Mesenteric fat pad (tissue), 1 donor: ENCODE results near the gene PTPN2. TPM values are rescaled to one million over a fixed set of nuclear protein-coding genes. Genes with fewer than 3 reads are reported as not detected.
"Not testable (repeated sequence)": the region's sequence is repeated elsewhere in the genome, so short reads cannot be mapped to it uniquely, and the experiment has no call there.

Source experiments
- DNase-seq: peaks from one replicate; pipeline ENCODE4 v3.0.0-alpha.2; 2020; ENCODE audit warnings: low spot score
- long read RNA-seq: library from polyadenylated mRNA; unstranded; transcript quantifications from one replicate; pipeline ENCODE4 v2.0.0, GENCODE V29; 2020
- total RNA-seq: library from RNA; stranded (reverse); fragmentation: NEBNext Ultra II Directional; extraction: Animal tissue kit (Norgen Biotek cat#: 25700); gene quantifications from one replicate; pipeline ENCODE4 v1.2.1, GENCODE V29; 2021
- donor health status: DM: yes; HTN: yes; CAD: no.

PTPN2 gene
- 33.8 TPM for total RNA-seq
- long read RNA-seq, transcript PTPN2-201 (9 exons, 3,467 nt), result minor isoform, 31 of 133 reads
- long read RNA-seq, transcript PTPN2-202 (10 exons, 1,706 nt), result major isoform, 74 of 133 reads
- long read RNA-seq, partial matches to known transcripts, result 9 of 133 reads
- long read RNA-seq, other reads (novel, unspliced or antisense), result 15 of 133 reads

DNA sequence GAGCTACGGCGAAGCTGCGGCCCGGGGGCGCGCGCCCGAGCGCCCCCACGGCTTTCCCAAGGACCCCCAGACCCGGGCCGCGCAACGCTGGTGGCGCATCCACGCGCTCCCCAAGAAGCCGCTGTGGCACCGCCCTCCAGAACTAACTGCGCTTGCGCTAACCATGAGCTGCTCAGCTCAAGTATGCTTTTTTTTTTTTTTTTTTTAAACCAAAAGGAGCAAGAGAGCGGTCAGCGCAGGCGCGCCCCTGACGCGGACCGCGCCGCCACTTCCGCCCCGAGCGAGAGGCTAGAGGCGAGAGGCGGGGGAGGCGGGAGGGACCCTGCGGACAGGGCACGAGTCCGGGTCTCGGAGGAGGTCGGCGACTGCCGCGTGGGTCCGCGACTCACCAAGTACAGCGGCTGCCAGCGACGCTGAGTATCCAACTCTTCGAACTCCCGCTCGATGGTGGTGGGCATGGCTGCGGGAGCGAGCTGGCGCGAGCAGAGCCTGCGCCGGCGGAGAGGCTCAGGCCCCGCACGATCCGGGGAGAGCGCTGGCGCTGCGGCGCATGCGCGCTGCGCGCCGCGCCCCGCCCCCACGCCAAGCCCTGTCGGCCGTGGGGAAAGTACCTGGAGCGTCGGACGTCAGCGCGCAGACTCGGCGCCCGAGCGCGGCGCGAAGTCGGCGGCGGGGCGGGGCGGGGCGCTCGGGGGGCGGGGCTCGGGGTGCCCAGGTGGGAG, at the start of gene PTPN2:
Gene PTPN2 (minus strand): TSS at position 554 of the 722 bp plus-strand sequence. CDS start 96 bp downstream, at position 458.
- peak; percentile 96 for DNase-seq

DNA sequence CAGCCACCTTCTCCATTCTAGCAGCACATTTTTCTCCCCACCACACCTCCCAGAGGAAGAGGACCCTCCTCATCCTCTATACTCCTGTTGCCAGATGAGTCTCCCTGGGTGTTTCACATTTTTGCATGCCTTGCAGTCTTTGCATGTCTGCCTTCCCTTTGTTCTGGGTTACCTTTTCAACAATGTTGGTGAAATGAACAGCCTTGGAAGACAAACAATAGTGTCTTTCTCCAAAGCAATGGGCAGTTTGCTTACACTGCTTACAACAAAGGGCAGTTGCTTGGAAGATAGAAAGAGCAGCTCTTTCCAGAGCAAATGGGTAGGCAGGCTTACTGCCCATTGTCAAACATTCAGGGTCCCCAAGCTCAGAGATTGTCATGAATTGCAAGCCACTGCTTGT, 49.3 kb upstream of the PTPN2 start:
- DNase-seq, result no peak

DNA sequence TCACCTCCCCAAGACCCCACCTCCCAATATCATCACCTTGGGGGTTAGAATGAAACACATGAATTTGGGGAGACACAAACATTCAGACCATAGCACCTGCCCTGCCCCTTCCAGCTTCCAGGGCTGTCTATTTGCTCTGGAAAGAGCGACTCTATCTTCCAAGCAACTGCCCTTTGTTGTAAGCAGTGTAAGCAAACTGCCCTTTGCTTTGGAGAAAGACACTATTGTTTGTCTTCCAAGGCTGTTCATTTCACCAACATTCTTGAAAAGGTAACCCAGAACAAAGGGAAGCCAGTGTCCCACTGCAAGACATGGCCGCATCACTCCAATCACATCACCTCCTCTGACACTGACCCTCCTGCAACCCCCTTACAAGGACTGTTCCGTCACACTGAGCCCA, 46.9 kb upstream of the PTPN2 start:
- no peak for DNase-seq

DNA sequence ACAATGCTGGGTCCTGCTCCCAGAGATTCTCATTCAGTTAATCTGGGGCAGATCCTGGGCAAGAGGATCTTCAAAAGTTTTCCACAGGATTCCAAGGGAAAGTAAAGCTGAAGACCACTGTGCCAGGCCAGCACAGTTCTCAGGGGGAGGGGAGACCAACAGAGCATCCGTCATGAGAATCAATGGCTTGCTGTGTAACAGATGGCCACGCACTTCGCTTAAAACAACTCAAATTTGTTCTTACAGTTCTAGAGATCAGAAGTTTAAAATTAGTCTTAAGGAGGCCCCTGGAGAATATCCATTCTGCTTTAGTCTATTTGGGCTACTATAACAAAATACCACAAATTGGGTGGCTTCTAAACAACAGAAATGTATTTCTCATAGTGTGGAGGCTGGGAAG, 46.3 kb upstream of the PTPN2 start:
- no peak for DNase-seq

DNA sequence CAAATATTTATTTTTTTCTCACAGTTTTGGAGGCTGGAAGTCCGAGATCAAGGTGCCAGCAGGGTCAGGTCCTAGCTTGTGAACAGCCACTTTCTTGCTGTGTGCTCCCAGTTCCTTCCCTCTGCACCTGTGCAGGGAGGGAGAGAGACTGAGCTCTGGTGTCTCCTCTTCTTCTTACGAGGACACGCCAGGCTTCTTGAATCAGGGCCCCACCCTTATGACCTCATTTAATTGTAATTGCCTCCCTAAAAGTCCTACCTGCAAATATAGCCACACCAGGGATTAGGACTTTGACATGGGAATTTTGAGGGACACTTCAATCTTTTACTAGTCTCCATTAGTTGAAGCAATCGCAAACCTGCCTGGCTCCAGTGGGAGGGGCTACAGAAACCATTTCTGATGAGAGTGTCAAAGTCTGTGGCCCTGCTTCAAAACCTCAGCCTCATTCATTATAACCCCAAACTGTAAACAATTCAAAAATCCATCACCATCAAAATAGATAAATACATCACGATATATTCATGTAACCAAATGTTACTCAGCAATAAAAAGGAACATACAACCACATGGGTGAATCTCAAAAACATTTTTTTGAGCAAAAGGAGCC, 45.5 kb upstream of the PTPN2 start:
- DNase-seq, result no peak

DNA sequence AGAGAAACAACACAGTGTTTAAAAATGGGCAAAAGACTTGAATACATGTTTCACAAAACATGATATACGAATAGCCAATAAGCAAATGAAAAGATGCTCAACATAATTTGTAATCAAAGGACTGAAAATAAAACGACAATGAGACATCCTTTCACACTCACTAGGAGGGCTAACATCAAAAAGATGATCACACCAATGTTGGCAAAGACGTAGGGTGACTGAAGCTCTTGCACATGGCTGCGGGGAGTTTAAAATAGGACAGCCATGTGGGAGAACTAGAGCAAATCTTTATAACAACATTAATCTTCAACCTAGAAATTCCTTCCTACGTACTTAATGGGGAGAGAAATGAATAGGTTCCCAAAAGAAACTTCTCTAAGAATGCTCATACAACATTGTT, 44.6 kb upstream of the PTPN2 start:
- DNase-seq, result no peak

DNA sequence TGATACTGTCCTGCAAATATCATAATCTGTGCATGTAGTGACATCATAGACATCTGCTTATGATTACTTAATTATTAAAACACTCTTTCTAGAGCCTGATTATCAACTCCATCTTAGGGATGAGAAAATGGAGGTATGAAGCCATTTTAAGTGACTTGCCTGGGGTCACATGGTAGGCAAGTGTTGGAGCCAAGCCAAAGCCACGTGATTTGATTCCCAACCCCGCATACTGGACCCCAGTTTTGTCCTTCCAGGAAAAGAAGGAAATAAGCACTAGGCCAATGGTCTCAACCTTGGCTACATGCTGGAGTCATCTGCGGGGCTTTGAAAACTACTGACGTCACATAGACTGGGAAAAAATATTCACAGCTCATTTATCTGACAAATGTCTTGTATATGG, 44.2 kb upstream of the PTPN2 start:
- DNase-seq, result no peak

DNA sequence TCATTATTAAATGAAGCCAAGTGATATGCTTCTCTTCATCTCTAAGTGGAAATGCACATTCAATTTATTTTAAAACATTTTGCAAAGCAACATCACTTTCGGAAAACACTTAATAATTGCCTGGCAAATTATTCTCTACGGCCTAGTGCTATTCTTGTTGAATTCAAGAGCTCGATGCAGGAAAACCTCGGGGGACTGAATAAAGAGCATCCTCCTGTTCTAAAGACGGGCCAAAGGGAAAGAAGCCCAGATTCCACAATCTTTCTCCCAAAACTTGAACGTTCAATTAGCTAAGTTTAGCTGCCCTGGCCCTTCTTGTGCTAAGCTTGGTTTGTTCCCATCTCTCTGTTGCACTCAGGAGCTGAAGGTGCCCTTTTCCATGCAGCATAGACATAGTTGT, 40.6 kb upstream of the PTPN2 start:
- DNase-seq, result no peak

DNA sequence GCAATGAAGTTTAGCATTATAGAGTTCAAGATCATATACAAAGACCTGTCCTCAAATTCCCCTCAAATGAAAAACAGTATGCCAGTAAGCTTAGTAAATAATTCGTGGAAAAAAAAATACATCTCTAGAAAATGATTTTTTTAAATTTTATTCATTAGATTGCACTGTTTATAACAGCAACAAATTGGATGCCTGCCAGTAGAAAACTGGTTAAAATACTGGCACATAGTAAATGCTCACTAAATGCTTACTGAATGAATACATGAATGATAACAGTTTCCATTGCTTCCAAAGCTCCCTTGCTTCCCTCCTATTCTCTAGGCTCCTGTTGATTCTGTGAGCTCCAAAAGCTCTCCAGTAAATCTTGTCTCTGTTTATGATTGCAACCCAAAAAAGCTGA, 38.2 kb upstream of the PTPN2 start:
- no peak for DNase-seq

DNA sequence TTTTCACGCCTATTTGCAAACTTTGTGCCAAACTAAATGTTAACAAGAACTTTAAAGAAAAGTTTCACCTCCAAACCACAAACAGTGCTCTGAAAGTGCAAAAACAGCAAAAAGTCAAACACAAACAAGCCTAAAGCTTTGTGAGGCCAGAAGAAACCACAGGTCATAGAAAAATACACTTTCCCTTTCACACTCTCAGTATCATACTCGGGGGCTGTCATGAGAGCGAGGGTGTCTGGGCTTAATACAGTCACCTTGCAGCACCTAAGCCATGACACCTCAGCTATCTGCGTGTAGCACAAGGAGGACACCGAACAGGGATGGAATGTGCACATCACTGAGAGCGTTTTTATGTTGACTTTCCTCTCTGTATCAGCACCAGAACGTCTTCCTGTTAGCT, 37.1 kb upstream of the PTPN2 start:
- DNase-seq, result no peak

DNA sequence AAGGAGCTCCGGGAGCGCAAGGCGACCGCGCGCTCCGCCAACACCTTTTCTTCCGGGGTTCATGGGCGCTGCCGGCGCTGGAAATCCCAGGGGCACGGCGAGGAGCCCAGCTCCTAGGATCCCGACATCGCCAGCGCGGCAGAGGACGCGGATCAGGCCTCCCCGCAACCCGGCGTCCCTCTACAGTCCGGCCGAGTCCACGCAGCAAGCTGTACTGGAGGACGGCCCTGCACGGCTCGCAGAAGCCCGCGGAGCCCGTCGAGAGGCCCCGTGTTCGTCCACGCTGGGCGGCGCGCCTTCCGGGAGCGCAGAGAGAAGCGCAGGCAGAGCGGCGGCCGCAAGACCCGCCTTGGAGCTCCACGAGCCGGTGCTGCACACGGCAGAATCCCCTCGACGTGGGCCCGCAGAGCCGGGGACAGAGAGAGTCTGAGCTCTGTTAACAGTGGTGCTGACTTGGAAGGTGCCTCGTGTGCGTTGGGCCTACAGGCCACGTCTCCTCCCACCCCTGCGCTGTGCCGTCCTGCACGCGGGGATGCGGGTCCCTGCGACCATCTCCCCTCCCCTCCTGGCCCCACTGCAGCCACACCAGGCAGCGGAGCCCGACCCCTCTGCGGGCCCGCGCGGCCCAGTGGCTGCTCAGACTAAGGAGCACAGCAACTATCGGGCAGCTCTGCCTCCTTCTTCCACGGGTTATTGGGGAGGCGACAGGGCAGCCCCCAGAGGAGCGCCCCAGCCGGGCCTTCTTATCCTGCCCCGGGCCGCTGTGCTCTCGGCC, 28.1 kb upstream of the PTPN2 start:
- DNase-seq, result no peak

DNA sequence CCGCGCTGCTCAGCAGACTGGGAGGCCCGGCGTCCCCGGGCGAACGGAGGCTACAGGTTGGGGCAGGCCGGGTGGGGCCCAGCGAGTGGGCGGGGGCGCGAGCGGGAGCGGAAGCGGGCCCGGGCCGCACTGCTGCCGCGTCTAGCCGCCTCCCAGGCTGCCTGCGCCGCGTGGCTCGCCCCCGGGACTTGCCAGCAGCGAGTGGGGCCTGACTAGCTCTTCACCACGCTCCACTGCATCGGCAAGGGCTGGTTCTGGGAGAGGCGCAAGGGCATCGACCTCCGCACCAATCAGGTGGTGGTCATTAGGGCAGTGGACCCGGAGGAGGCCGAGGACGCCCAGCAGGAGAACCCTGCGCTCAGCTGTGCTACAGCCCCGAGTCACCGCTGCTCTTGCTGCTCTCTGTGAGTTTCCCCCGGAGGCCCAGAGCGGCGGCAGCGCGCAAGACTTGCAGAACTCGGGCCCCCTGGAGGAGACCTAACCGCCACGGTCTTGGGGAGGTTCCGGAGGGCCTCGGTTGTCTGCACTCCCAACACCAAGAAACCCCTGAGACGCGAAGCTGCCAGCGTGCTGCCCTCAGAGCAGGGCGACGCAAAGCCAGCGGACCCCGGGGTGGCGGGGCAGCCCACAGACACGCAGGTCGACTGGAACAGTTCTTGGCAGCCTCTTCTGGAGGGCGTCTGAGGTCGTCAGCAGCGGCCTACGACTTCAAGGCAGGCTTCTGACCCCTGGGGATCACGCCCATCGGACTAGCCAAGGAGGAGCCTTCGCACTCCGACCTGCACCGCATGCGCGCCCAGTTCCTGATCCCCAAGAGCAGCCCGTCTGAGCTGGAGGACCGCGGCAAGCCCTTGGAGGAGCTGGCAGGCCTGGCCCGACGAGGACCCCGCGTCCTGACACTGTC, 27.2 kb upstream of the PTPN2 start:
- DNase-seq, result no peak

DNA sequence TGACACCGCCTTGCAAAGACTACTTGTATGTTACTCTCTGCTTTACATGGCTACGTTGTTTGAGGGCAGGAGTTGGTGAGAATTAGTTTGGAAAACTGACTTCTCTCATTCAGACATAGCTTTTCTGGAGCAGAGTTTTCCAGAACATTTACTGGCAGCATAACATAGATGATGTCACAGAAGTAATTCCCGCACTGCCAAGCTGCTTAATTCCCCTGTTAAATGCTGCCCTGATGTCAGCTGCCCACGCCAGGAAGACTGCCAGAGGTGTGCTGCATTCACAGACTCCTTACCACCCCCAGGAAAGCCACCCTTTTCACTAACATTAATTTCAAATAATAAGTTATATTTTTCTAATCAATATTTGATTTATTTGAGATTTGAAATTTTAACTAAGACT, 24.7 kb upstream of the PTPN2 start:
- no peak for DNase-seq

DNA sequence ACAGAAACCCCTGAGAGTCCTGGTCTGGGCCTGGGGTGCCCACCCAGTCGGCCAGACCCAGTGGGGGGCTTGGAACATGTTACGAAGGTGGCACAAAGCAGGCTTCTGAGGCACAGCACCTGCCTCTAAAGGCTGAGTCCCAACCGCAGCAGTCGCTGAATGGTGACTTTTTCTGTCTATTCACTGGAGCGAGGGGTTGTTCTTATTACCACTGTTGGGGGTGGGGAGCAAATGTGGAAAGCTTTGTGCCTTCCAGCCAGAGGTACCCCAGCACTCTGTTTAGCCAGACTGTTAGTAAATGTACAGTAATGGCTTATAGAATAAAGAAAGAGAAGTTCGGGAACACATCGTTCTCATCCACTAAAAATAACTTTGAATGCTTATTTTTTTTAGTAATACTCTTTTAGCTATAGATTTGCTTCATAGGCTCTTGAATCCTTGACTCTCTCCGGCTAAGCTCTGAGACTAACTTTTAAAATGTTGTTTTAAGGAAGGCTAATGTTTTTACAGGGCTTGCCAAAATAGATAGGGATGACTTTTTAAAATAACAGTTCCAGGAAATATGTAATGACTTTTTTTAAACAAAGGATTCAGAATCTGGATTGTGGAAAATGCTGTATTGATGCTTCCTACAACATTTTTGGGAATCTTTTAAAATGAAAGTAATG, 23.4 kb upstream of the PTPN2 start:
- no peak for DNase-seq

DNA sequence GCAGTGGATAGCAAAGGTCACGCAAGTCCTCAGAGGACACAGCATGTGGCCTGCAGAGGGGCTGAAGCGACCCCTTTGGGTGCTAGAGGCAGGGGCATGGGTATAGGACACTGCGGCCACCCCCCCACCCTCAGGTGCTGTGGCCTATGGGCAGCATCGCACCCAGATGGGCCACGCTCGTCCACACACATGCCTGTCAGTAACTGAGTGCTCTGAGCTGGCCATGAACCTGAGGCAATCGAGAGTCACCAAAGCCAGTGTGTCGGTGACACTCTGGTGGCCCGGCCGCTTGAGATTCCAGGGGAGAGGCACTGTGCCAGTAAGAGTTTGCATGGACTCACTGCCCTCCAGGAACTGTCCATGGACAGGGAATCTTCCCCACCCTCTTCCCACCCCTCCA, 22.7 kb upstream of the PTPN2 start:
- DNase-seq, result no peak

DNA sequence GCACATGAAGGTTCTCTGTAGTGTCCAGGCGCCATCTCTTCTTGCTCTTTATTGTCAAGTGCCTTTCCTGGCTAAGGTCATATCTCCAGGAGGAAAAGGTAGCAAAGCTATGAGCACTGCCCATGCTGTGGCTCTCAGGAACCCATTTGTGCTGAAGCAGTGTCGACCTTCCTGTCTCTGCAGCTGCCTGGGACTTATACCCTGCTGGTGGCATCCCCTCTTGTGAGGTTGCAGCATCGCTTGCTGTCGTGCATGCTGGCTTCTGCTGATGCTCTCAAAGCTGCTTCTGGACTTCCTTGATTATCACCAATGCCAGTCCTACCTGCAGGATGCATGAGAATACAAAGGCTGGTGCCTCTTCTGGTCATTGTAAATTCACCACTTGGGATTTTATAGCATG, 22.1 kb upstream of the PTPN2 start:
- no peak for DNase-seq

DNA sequence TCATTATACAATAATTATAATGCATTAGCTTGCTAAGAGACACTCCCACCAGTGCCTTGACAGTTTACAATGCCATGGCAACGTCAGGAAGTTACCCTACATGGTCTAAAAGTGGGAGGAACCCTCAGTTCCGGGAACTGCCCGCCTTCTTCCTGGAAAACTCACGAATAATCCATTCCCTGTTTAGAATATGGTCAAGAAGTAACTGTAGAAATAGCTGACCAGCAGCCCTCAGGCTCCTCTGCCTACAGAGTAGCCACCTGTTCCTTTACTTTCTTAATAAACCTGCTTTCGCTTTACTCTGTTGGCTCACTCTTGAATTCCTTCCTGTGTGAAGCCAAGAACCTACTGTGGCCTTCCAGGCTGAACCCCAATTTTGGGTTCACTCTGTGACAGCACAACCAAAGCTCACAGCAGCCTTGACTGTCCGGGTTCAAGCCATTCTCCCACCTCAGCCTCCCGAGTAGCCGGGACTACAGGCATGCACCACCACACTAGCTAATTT, 20.0 kb upstream of the PTPN2 start:
- no peak for DNase-seq

DNA sequence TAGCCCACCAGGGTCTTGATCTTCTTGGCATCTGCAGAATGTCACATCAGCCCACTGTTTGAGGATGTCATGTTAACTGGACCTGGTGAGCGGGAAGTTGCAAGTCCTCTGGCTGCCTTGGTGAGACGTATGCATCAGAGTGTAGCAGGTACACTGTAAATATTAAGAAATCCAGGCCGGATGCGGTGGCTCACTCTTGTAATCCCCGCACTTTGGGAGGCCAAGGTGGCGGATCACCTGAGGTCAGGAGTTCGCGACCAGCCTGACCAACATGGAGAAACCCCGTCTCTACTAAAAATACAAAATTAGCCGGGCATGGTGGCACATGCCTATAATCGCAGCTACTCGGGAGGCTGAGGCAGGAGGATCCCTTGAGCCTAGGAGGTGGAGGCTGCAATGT, 17.2 kb upstream of the PTPN2 start:
- DNase-seq, result not testable (repeated sequence)

DNA sequence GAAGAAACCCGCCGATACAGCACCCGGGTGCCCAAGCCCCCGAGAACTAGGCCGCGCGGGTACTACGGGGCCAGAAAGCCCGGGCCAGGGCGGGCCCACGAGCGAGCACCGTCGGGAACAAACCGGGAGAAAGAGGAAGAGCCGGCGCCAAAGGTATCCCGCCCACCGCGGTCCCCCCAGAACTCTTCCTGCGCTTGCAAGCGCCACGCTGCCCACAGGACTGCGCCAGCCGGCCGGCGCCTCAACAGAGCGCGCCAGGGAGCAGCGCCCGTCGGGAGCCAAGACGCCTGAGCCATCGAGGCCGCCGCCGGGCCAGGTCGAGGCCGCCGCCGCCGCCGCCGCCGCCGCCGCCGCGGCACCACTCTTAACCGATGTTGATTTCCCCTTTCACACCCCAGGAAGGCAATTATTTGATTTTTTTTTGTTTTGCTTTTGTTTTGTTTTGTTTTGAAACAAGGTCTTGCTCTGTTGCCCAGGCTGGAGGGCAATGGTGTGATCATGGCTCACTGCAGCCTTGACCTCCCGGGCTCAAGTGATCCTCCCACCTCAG, 12.8 kb upstream of the PTPN2 start:
- not testable (repeated sequence) for DNase-seq

DNA sequence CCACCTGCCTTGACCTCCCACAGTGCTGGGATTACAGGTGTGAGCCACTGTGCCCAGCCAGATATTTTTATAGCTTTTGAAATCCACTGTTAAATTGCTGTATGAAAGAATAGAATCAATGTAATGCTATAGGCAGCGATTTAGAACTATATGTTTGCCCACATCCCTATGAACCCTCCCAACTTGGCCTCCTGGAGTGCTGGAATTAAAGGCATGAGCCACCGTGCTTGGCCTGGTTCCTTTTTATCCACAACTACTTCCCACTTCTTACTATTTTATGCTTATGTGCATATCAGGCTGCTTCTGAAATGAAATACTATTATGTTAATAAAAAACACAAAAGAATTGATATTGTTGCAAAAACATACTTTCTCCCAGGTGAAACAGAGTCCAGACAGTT, 11.6 kb upstream of the PTPN2 start:
- no peak for DNase-seq
